Pulmonary artery endothelial cell (primary cell): ENCODE measurements around the gene ATPAF1. TPM values are rescaled to one million over a fixed set of nuclear protein-coding genes. Genes with fewer than 3 reads are reported as not detected.

ENCODE experiments used
- DNase-seq: peaks from one replicate; pipeline ENCODE4 v3.0.0-alpha.2; 2011; ENCODE audit warnings: low read depth, low spot score
- total RNA-seq: library from RNA; depleted of rRNA; stranded (reverse); fragments of >200 nt; gene quantifications from 2 replicates; pipeline ENCODE4 v1.2.3, GENCODE V29; 2014

Gene ATPAF1
- total RNA-seq, 1 donor from 2014 or later: 31.1 TPM

DNA sequence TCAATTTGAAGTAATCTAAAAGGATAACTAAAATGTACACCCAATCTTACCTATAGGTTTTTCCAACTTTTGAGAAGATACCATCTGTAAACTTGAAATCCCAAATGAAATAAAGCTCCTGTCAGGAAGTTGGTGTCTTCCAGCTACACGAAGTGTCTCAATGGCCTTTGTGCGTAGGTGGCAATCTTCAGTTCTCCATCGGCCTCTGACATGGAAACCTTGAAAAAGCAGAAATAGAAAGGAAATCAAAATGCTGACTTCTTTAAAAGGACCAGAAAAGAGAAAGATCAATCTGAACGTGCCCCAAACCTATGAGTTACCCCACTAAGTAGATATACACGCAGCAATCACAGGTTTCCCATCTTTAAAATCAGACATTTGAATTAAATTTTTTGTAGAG lies 74.1 kb downstream of the ATPAF1 start:
- no peak for DNase-seq

DNA sequence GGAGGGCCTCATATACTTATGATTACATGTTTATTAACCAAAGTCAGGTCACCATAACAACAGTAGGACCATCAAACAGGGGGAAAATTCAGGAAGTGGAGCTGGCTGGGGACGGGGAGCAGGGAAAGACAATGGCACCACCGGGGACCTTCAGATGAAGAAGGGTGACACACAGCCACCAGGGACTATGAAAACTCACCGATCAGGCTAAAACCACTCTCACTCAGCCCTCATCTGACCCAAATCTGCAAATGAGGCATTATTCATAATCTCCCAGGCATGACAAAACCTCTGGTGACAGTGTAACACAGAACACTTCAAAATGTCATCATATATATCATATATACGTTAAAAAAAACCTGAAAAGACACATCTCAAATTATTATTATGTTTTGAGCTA lies 75.3 kb downstream of the ATPAF1 start:
- no peak for DNase-seq

DNA sequence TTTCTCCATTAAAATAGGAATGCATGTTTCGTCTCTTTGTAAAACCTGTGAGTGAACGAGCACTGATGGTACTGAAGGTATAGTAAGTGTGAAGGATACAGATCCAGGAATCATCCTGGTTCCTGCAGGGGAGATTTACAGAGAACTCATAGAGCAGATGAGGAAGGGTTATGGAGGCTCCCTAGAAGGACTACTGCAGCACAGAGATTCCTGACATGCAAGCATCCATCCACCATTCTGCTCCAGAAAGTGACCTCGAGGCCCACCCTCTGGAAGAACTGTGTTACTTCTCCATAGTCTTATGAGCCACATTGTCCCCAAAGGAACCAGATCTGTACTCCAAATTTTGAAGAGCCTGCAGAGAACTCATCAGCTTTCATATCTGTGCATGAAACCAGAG lies 78.6 kb downstream of the ATPAF1 start:
- DNase-seq: no peak

DNA sequence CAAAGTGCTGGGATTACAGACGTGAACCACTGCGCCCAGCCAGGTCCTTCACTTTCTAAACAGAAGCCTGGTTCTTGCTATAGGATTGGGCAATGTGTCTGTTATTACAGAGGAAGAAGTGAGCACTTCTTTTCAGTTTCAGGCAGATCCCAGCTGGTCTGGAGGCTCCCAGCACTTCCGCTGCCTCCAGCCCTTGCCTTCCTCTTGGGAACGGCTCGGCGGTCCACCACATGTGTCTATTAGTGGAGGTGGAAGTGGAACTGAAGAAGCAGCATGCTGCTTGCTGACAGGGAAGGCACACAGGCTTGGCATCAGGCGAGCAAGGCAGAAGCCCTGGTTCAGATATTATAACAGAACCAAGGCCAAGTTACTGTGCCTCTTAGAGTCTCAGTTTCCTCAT lies 81.1 kb downstream of the ATPAF1 start:
- DNase-seq: no peak

DNA sequence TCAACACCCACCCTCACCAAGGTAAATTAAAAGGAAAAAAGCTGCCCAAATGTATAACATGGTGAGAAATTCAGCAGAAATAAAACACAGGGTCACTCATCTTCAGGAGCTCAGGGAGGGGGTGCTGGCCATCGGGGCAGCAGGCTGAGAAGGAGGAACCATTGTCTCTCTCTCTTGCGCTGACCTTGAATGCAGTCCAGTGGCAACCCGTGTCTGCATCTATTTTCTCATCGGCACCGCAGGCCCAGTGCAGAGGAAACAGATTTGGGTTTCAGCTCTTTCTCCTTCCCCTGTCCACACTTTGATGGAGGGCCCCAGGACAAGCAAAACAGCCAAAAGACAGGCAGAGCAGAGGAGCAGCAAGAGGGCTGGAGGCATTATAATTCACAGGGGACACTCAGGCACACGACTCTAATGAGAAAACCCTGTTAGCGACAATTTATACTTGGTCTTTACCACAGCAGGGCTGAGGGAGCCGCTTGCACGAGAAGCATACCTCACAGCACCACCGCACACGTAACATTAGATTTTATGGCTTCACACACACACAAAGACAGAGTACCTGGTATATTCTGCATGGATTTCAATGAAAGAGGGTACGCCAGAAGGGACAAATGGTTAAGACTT lies 82.7 kb downstream of the ATPAF1 start:
- no peak for DNase-seq

DNA sequence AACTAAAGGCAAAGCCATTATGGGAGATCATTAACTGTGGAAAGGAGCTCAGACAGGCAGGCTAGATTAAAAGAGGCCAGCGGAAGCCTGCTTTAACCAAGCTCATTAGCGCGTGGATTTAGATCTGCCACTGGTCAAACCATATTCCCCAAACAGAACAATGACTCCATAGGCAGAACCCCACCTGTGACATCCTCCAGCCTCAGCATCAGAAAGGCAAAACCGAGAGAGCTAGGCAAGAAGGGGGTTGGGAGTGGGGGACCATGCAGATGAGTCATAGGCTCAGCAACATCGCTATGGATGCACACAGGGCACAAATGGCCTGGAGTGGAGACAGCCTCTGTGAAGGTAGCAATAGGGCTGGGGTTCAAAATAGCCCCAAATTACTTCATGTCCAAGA lies 84.7 kb downstream of the ATPAF1 start:
- no peak for DNase-seq

DNA sequence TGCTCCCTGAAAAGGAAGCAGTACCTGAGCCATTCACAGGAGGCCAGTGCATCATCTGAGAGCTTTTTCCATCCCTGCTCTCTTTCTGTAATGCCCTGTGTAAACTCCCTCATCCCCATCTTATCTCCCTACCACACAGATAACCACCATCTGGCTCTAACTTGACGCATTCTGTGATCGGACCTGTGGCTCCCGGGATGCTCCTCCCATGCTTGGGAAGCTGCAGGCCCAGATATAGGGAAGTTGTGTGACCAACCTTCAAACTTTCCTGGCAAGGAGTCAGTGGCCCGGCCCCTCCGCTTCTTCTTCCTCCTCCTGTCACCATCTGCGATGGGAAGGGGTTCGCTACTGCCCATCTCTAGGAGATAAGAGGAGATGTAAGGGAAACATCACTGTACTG lies 85.2 kb downstream of the ATPAF1 start:
- no peak for DNase-seq

Other genes starting within 250 kb of the ATPAF1 start
- gene DMBX1, start 178.5 kb downstream of the ATPAF1 start, total RNA-seq: not detected in 2 replicates
- gene KNCN, start 116.7 kb downstream of the ATPAF1 start, total RNA-seq: not detected in 2 replicates
- gene MKNK1, start 64.1 kb downstream of the ATPAF1 start, total RNA-seq: 19.7 and 22.1 TPM in 2 replicates
- 7.5 and 8.1 TPM in 2 replicates for gene MOB3C, start 51.6 kb downstream of the ATPAF1 start, total RNA-seq
- gene TEX38, start 3.5 kb upstream of the ATPAF1 start, total RNA-seq: not detected in 2 replicates
- 43.6 and 44.2 TPM in 2 replicates for gene EFCAB14, start 50.8 kb upstream of the ATPAF1 start, total RNA-seq
- gene CYP4B1, start 130.7 kb upstream of the ATPAF1 start, total RNA-seq: not detected in 2 replicates